ENCODE measurements around the gene ASTN2.

Gene ASTN2

DNA sequence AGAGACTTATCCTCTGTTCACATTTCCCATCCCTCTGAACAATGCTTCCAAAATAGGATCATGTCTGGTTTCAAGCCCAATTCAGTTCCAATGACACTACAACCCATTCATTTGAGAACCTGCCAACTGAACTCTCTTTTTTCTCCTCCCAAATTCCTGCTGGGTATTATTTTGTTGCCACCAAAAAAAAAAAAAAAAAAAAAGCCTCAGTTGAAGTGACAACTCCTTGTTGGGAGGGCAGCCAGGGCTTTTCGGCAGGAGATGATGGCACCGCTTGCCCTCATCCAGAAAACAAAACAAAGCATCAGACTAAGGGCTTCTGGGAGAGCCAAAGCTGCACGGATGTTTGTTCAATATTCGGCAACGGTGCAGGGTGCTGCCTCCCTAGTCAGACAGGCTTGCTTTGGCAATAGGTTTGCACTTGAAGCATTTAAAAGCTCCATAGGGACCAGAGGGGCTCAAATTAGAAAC lies 758.3 kb downstream of the ASTN2 start:
- no peaks in the 10 kb centered on the region for H3K9me3 ChIP-seq
- no peaks in the 10 kb centered on the region for H3K27me3 ChIP-seq
- no peak for TF ChIP-seq CTCF (IDR thresholded peaks at IDR 0.05)
- H3K36me3 ChIP-seq = no peaks in the 10 kb centered on the region
- intact Hi-C loops (cut with DNase I; ENCODE audit: low total_unique reads) = no loop called here
- no peak overlapping the region for H3K4me3 ChIP-seq
- peak overlapping the region; percentile 15 to 63 for H3K27ac ChIP-seq
- H3K4me1 ChIP-seq = peaks cover 0 to 17% (median 12%) of the 10 kb centered on the region in 4 donors
- DNase-seq = no peak

DNA sequence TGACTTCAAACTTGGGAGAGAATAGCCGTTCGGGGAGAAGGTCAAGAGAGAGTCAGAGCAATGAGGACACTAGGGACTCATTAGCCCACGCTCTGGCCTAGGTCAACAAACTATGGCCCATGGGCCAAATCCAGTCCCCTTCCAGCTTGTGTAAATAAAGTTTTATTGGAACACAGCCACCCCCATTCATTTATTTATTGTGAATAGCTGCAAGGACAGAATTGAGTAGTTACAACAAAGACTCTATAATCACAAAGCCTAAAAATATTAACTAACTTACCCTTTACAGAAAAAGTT lies 760.9 kb downstream of the ASTN2 start:
- TF ChIP-seq CTCF (IDR thresholded peaks at IDR 0.05) = no peak
- H3K9me3 ChIP-seq = no peaks in the 10 kb centered on the region
- DNase-seq = no peak
- peaks cover 0 to 17% (median 10%) of the 10 kb centered on the region in 4 donors for H3K4me1 ChIP-seq
- H3K27me3 ChIP-seq = no peaks in the 10 kb centered on the region
- intact Hi-C loops (cut with DNase I; ENCODE audit: low total_unique reads) = no loop called here
- no peak overlapping the region for H3K27ac ChIP-seq
- H3K4me3 ChIP-seq = no peak overlapping the region
- H3K36me3 ChIP-seq = no peaks in the 10 kb centered on the region

DNA sequence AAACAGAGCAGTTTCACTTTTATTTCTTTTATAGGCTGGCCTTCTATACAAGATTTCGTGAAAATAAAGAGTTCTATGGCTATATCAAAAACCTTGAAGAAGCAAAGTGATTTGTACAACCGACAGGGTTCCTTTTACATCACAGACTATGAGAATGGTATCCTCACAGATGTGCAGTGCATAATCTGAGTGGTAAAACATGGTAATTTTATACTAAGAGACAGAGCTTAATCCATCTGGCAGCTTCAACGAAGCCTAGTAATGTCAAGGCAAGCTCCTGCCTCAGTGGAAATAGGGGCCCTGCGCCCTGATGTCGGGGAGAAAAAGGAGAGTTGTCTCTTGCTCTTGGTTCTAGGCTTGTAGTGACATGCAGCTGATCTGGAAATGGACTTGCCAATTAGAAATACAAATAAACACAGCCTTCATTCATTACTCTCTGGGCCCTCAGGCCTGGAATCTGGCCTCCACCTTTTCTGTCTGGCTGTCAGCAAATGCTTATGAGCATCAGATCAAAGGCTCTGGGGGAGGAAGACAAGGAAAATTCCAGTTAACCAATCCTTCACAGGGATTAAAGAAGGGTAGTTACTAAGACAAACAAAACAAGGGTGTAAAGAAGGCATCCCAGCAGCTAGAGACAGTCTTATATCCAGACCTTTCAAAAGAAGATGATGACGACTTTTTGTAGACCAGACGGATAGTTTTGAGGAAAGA lies 761.4 kb downstream of the ASTN2 start:
- H3K36me3 ChIP-seq = no peaks in the 10 kb centered on the region
- H3K27me3 ChIP-seq = no peaks in the 10 kb centered on the region
- H3K27ac ChIP-seq = no peak overlapping the region
- no peaks in the 10 kb centered on the region for H3K9me3 ChIP-seq
- DNase-seq = no peak
- no peak overlapping the region for H3K4me3 ChIP-seq
- intact Hi-C loops (cut with DNase I; ENCODE audit: low total_unique reads) = no loop called here
- peaks cover 0 to 17% (median 10%) of the 10 kb centered on the region in 4 donors for H3K4me1 ChIP-seq
- TF ChIP-seq CTCF (IDR thresholded peaks at IDR 0.05) = no peak

GRCh38 chr9:116647515-116647809 lies 767.4 kb downstream of the ASTN2 start:
- peak; percentile 81 to 88 for DNase-seq
- no peaks in the 10 kb centered on the region for H3K9me3 ChIP-seq
- no peaks in the 10 kb centered on the region for H3K4me1 ChIP-seq
- TF ChIP-seq CTCF (IDR thresholded peaks at IDR 0.05) = no peak
- intact Hi-C loops (cut with DNase I; ENCODE audit: low total_unique reads) = no loop called here
- H3K4me3 ChIP-seq = no peak overlapping the region
- no peaks in the 10 kb centered on the region for H3K27me3 ChIP-seq
- H3K36me3 ChIP-seq = no peaks in the 10 kb centered on the region
- peak overlapping the region in 1 of 2 donors; percentile 18 for H3K27ac ChIP-seq

DNA sequence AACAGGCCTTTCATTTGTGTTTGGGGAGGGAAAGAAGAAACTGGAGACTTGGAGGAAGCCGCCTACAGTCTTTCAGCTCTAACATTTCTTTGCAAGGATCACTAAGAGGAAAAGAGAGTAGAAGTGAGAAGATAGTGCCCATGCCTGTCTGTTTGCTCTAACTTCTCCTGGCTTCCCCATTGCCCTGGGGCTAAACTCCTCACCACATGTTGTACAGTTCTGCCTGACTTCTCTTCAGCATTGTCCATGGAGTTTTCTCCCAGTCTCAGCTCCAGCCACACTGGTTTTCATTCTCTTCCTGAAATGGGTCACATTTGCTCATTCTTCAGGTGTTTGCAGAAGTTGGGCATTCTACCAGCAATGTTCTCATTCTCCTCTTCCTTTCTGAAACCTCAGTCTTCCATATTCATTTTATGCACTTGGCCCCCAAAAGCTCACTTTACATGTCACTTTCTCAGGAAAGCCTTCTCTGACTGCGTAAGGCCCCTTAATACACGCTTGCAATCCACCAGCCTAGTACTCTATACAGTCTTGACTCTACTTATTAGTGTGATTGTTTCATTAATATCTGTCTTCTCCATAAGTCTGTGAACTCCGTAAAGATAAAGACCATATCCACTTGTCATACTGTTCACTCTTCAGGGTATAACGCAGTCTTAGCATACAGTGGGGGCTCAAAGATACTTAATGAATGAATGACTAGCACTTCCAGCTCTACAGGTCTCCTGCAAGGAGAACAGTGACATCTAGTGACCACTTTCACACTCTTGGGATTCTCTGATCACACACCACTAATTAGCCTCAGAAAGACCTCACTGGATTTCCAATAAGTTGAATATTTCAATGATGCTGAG lies 768.0 kb downstream of the ASTN2 start:
- Histone ChIP-seq H3K27me3 (no peaks in the 10 kb centered on the region), H3K36me3 (no peaks in the 10 kb centered on the region), H3K9me3 (no peaks in the 10 kb centered on the region), H3K27ac (peak overlapping the region in 1 of 2 donors; percentile 31), H3K4me1 (no peaks in the 10 kb centered on the region), H3K4me3 (no peak overlapping the region)
- peak; percentile 36 to 44 for TF ChIP-seq CTCF (IDR thresholded peaks at IDR 0.05)
- no peak for DNase-seq
- intact Hi-C loops (cut with DNase I; ENCODE audit: low total_unique reads) = no loop called here
